ENCODE data around the gene CHRNB2. TPM values are rescaled to one million over a fixed set of nuclear protein-coding genes. Genes with fewer than 3 reads are reported as not detected.

Gene CHRNB2
- total and polyA plus RNA-seq, 4 experiments from 2014 or later: not detected

GRCh38 chr1:154616659-154617345 is 49.2 kb downstream of the CHRNB2 start:
- Mint-ChIP-seq H3K9me3 (no peaks in the 10 kb centered on the region), H3K27me3 (no peaks in the 10 kb centered on the region), H3K4me1 (peaks cover 16 to 40% (median 27%) of the 10 kb centered on the region in 4 donors), H3K36me3 (peaks cover 3 to 9% of the 10 kb centered on the region in 2 donors), H3K27ac (no peak overlapping the region), H3K4me3 (no peak overlapping the region)
- Histone ChIP-seq H3K4me3 (ENCODE audit: low read length in 2 of 2) (no peak overlapping the region), H3K27me3 (ENCODE audit: insufficient read depth, low read length) (no peaks in the 10 kb centered on the region), H3K4me1 (ENCODE audit: insufficient read depth, low read length) (peaks cover 23% of the 10 kb centered on the region), H3K36me3 (ENCODE audit: insufficient read depth, low read length) (no peaks in the 10 kb centered on the region), H3K9me3 (ENCODE audit: control insufficient read depth in 1 of 2, low read length in 2 of 2) (no peaks in the 10 kb centered on the region), H3K27ac (ENCODE audit: low read depth, low read length) (no peak overlapping the region)
- POLR2A ChIA-PET (ENCODE audit: partially characterized antibody): no interaction called here
- intact Hi-C loops (cut with micrococcal nuclease): no loop called here
- no peak for DNase-seq
- CTCF ChIA-PET (ENCODE audit: partially characterized antibody): no interaction called here

GRCh38 chr1:154619181-154619948 is 51.8 kb downstream of the CHRNB2 start:
- H3K36me3 Mint-ChIP-seq: peaks cover 9 to 28% of the 10 kb centered on the region in 2 donors
- no peaks in the 10 kb centered on the region for H3K9me3 ChIP-seq (ENCODE audit: control insufficient read depth in 1 of 2, low read length in 2 of 2)
- no peaks in the 10 kb centered on the region for H3K27me3 ChIP-seq (ENCODE audit: insufficient read depth, low read length)
- H3K27ac ChIP-seq (ENCODE audit: low read depth, low read length): no peak overlapping the region
- DNase-seq: no peak
- H3K4me3 ChIP-seq (ENCODE audit: low read length in 2 of 2): no peak overlapping the region
- H3K27ac Mint-ChIP-seq: no peak overlapping the region
- ChIA-PET CTCF (ENCODE audit: partially characterized antibody) (interaction anchor here (1.7 kb wide), 1 partner anchor 10 kb away, joined by 7 read pairs; no protein-coding TSS in a partner anchor), POLR2A (ENCODE audit: partially characterized antibody) (interaction anchor here (1.4 kb wide), 2 partner anchors 8 to 13 kb away, joined by 3 to 4 read pairs; no protein-coding TSS in a partner anchor)
- peaks cover 31% of the 10 kb centered on the region for H3K4me1 ChIP-seq (ENCODE audit: insufficient read depth, low read length)
- no peaks in the 10 kb centered on the region for H3K9me3 Mint-ChIP-seq
- H3K4me3 Mint-ChIP-seq: no peak overlapping the region
- intact Hi-C loops (cut with micrococcal nuclease): no loop called here
- no peaks in the 10 kb centered on the region for H3K27me3 Mint-ChIP-seq
- no peaks in the 10 kb centered on the region for H3K36me3 ChIP-seq (ENCODE audit: insufficient read depth, low read length)
- peaks cover 26 to 55% (median 38%) of the 10 kb centered on the region in 4 donors for H3K4me1 Mint-ChIP-seq

- Mint-ChIP-seq H3K27me3 (no peaks in the 10 kb centered on the region), H3K4me3 (no peak overlapping the region), H3K4me1 (peaks cover 18 to 52% (median 38%) of the 10 kb centered on the region in 4 donors), H3K36me3 (peaks cover 9 to 29% of the 10 kb centered on the region in 2 donors), H3K27ac (no peak overlapping the region), H3K9me3 (no peaks in the 10 kb centered on the region)
- DNase-seq: no peak
- CTCF ChIA-PET (ENCODE audit: partially characterized antibody): interaction anchor here (1.7 kb wide), 1 partner anchor 11 kb away, joined by 7 read pairs; no protein-coding TSS in a partner anchor
- H3K4me1 ChIP-seq (ENCODE audit: insufficient read depth, low read length): peaks cover 21% of the 10 kb centered on the region
- intact Hi-C loops (cut with micrococcal nuclease): no loop called here
- no peak overlapping the region for H3K27ac ChIP-seq (ENCODE audit: low read depth, low read length)
- H3K36me3 ChIP-seq (ENCODE audit: insufficient read depth, low read length): no peaks in the 10 kb centered on the region
- no peaks in the 10 kb centered on the region for H3K9me3 ChIP-seq (ENCODE audit: control insufficient read depth in 1 of 2, low read length in 2 of 2)
- POLR2A ChIA-PET (ENCODE audit: partially characterized antibody): interaction anchor here (0.7 kb wide), 1 partner anchor 9 kb away, joined by 3 read pairs; no protein-coding TSS in a partner anchor
- H3K27me3 ChIP-seq (ENCODE audit: insufficient read depth, low read length): no peaks in the 10 kb centered on the region
- no peak overlapping the region for H3K4me3 ChIP-seq (ENCODE audit: low read length in 2 of 2)
Measured at GRCh38 chr1:154620751-154621150, 53.2 kb downstream of the CHRNB2 start.

GRCh38 chr1:154621875-154622274 is 54.3 kb downstream of the CHRNB2 start:
- H3K9me3 Mint-ChIP-seq: no peaks in the 10 kb centered on the region
- peaks cover 9 to 33% of the 10 kb centered on the region in 2 donors for H3K36me3 Mint-ChIP-seq
- Histone ChIP-seq H3K36me3 (ENCODE audit: insufficient read depth, low read length) (no peaks in the 10 kb centered on the region), H3K27me3 (ENCODE audit: insufficient read depth, low read length) (no peaks in the 10 kb centered on the region), H3K9me3 (ENCODE audit: control insufficient read depth in 1 of 2, low read length in 2 of 2) (no peaks in the 10 kb centered on the region), H3K4me1 (ENCODE audit: insufficient read depth, low read length) (peaks cover 29% of the 10 kb centered on the region), H3K27ac (ENCODE audit: low read depth, low read length) (no peak overlapping the region), H3K4me3 (ENCODE audit: low read length in 2 of 2) (no peak overlapping the region)
- CTCF ChIA-PET (ENCODE audit: partially characterized antibody): interaction anchor here (1.5 kb wide), 1 partner anchor 12 kb away, joined by 5 read pairs; no protein-coding TSS in a partner anchor
- H3K27ac Mint-ChIP-seq: peak overlapping the region in 4 of 7 donors; percentile 48 to 77 (median 66)
- H3K27me3 Mint-ChIP-seq: no peaks in the 10 kb centered on the region
- DNase-seq: no peak
- H3K4me3 Mint-ChIP-seq: no peak overlapping the region
- intact Hi-C loops (cut with micrococcal nuclease): no loop called here
- POLR2A ChIA-PET (ENCODE audit: partially characterized antibody): interaction anchor here (1.0 to 1.6 kb wide), 2 partner anchors 11 to 322 kb away, joined by 3 to 4 read pairs; no protein-coding TSS in a partner anchor
- peaks cover 24 to 54% (median 41%) of the 10 kb centered on the region in 4 donors for H3K4me1 Mint-ChIP-seq

- H3K27ac Mint-ChIP-seq: peak overlapping the region in 4 of 7 donors; percentile 4 to 30 (median 23)
- H3K4me1 Mint-ChIP-seq: peaks cover 25 to 57% (median 43%) of the 10 kb centered on the region in 4 donors
- H3K4me3 Mint-ChIP-seq: no peak overlapping the region
- peaks cover 9 to 35% of the 10 kb centered on the region in 2 donors for H3K36me3 Mint-ChIP-seq
- H3K27ac ChIP-seq (ENCODE audit: low read depth, low read length): no peak overlapping the region
- no peak overlapping the region for H3K4me3 ChIP-seq (ENCODE audit: low read length in 2 of 2)
- CTCF ChIA-PET (ENCODE audit: partially characterized antibody): interaction anchor here (1.5 kb wide), 1 partner anchor 12 kb away, joined by 5 read pairs; no protein-coding TSS in a partner anchor
- no peaks in the 10 kb centered on the region for H3K36me3 ChIP-seq (ENCODE audit: insufficient read depth, low read length)
- intact Hi-C loops (cut with micrococcal nuclease): no loop called here
- peaks cover 33% of the 10 kb centered on the region for H3K4me1 ChIP-seq (ENCODE audit: insufficient read depth, low read length)
- POLR2A ChIA-PET (ENCODE audit: partially characterized antibody): interaction anchor here (1.0 to 1.6 kb wide), 2 partner anchors 12 to 322 kb away, joined by 3 to 4 read pairs; no protein-coding TSS in a partner anchor
- H3K27me3 ChIP-seq (ENCODE audit: insufficient read depth, low read length): no peaks in the 10 kb centered on the region
- no peaks in the 10 kb centered on the region for H3K9me3 ChIP-seq (ENCODE audit: control insufficient read depth in 1 of 2, low read length in 2 of 2)
- no peak for DNase-seq
- H3K27me3 Mint-ChIP-seq: no peaks in the 10 kb centered on the region
- no peaks in the 10 kb centered on the region for H3K9me3 Mint-ChIP-seq
Measured at GRCh38 chr1:154622503-154623039, 55.0 kb downstream of the CHRNB2 start.

- peaks cover 0 to 2% (median 0%) of the 10 kb centered on the region in 8 donors for H3K9me3 Mint-ChIP-seq
- no peaks in the 10 kb centered on the region for H3K27me3 Mint-ChIP-seq
- Histone ChIP-seq H3K36me3 (ENCODE audit: insufficient read depth, low read length) (no peaks in the 10 kb centered on the region), H3K4me3 (ENCODE audit: low read length in 2 of 2) (no peak overlapping the region), H3K27me3 (ENCODE audit: insufficient read depth, low read length) (no peaks in the 10 kb centered on the region), H3K4me1 (ENCODE audit: insufficient read depth, low read length) (peaks cover 36% of the 10 kb centered on the region), H3K9me3 (ENCODE audit: control insufficient read depth in 1 of 2, low read length in 2 of 2) (no peaks in the 10 kb centered on the region), H3K27ac (ENCODE audit: low read depth, low read length) (no peak overlapping the region)
- H3K4me1 Mint-ChIP-seq: peaks cover 28 to 57% (median 46%) of the 10 kb centered on the region in 4 donors
- peak overlapping the region in 3 of 7 donors; percentile 4 to 55 (median 20) for H3K27ac Mint-ChIP-seq
- no peak for DNase-seq
- H3K36me3 Mint-ChIP-seq: peaks cover 9 to 37% of the 10 kb centered on the region in 2 donors
- CTCF ChIA-PET (ENCODE audit: partially characterized antibody): no interaction called here
- no peak overlapping the region for H3K4me3 Mint-ChIP-seq
- POLR2A ChIA-PET (ENCODE audit: partially characterized antibody): interaction anchor here (1.2 to 1.6 kb wide), 2 partner anchors 13 kb away, joined by 3 to 4 read pairs; no protein-coding TSS in a partner anchor
- intact Hi-C loops (cut with micrococcal nuclease): no loop called here
Measured at GRCh38 chr1:154623358-154623757, 55.8 kb downstream of the CHRNB2 start.
